Prostate gland (tissue), 2 donors: ENCODE results near the gene ARHGEF40. TPM values are rescaled to one million over a fixed set of nuclear protein-coding genes. Genes with fewer than 3 reads are reported as not detected.

Experiments used
- DNase-seq: peaks from one replicate; pipeline ENCODE4 v3.0.0-alpha.2; 2019; ENCODE audit warnings: low spot score
- H3K27ac ChIP-seq, 2 donors: fragments of 200-600 bp; sonication (generic); 2 replicates each; pipeline ENCODE4 v1.5.1; 2017 to 2019
- H3K27me3 ChIP-seq: fragments of 200-600 bp; sonication (generic); replicated peaks from 2 replicates; pipeline ENCODE4 v1.5.1; 2019; ENCODE audit not compliant: insufficient read depth
- H3K36me3 ChIP-seq, 2 donors: fragments of 200-600 bp; sonication (generic); 1 replicate in 1 of 2; 2 replicates in 1 of 2; pipeline versions ENCODE4 v1.5.1 to v1.8.1; 2017 to 2019
- H3K4me1 ChIP-seq: fragments of 200-600 bp; sonication (generic); replicated peaks from 2 replicates; pipeline ENCODE4 v1.5.1; 2019
- H3K4me3 ChIP-seq, 2 donors: fragments of 200-600 bp; sonication (generic); 2 replicates each; pipeline ENCODE4 v1.5.1; 2017 to 2019
- H3K9me3 ChIP-seq: fragments of 200-600 bp; sonication (generic); 2 replicates; pipeline ENCODE4 v1.5.1; 2017
- CTCF ChIP-seq, 4 experiments: fragments of 200-600 bp in 2 of 4; fragments of 450-650 bp in 2 of 4; sonication (generic) in 2 of 4; IDR thresholded peaks; 1 replicate in 3 of 4; 2 replicates in 1 of 4; pipeline ENCODE4 v1.5.1; 2016 to 2019; ENCODE audit warnings: antibody characterized with exemption in 4 of 4, mild to moderate bottlenecking in 2 of 4, moderate library complexity in 2 of 4
- POLR2A ChIP-seq: fragments of 450-650 bp; IDR thresholded peaks from one replicate; pipeline ENCODE4 v1.6.1; 2016; ENCODE audit warnings: antibody characterized with exemption, mild to moderate bottlenecking
- POLR2AphosphoS5 ChIP-seq: sonication (generic); formaldehyde crosslinking; IDR thresholded peaks from one replicate; pipeline ENCODE4 v1.6.1; 2017; ENCODE audit warnings: antibody characterized with exemption
- WGBS: methylation state at CpG from one replicate; pipeline ENCODE4 v1.1.5; 2018; 5-methylcytosine and 5-hydroxymethylcytosine counted together
- intact Hi-C: fragments of 100-400 bp; cut with DNase I; formaldehyde crosslinking; loops from one replicate; pipeline ENCODE4 v1.14.2; 2022
- total RNA-seq, 2 donors: library from RNA; depleted of rRNA; stranded (reverse); fragments of >200 nt; gene quantifications; one replicate each; pipeline ENCODE4 v1.1.0, GENCODE V29; 2016

The ARHGEF40 gene
- total RNA-seq, 2 donors from 2014 or later = 12.4 to 37.7 TPM

DNA sequence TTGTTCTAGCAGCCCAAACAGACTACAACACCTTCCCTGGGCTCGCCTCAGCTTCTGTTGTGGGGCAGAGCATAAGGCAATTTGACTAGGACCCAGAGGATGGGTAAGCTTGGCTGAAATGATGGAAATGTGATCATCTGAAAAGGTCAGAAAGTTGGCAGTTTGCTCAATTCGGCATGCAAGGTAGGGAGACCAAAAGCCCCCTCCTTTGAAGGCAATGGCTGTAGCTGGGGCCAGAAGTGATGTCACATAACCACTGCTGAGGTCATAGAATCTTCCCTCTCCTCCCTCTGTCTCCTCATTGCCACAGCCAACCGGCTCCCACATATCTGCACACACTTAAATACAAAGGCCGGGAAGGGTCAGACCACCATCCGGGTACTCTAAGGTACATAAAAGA is 40.2 kb upstream of the ARHGEF40 start, which contains the start of gene TPPP2:
TPPP2 (plus strand) TSS at position 301 of the 400 bp plus-strand sequence. CDS start 365 bp downstream, outside the sequence.
- Histone ChIP-seq H3K4me1 (no peaks in the 10 kb centered on the region), H3K36me3 (no peaks in the 10 kb centered on the region), H3K27me3 (no peaks in the 10 kb centered on the region), H3K27ac (no peak within 1 kb of the TSS), H3K4me3 (no peak within 1 kb of the TSS), H3K9me3 (no peaks in the 10 kb centered on the region)
- TF ChIP-seq POLR2A = no peak
- TF ChIP-seq CTCF (IDR thresholded peaks at IDR 0.05) = no peak
- TF ChIP-seq POLR2AphosphoS5 = no peak
- intact Hi-C loops = no loop called here
- no peak for DNase-seq
- WGBS = 89% methylated on average over 5 of the region's 5 CpGs

DNA sequence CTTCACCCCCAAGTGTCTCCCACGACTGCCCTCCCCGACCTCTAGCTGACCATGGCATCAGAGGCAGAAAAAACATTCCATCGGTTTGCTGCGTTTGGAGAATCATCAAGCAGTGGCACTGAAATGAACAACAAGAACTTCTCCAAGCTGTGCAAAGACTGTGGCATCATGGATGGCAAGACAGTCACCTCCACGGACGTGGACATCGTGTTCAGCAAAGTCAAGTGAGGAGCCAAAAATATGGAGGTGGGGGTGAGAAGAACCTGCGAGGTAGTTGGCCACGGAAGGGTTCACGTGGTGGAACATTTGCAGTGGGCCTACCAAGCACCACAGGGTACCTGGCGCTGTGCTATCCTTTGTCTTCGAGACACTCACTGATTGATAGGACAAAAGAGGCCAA is 39.6 kb upstream of the ARHGEF40 start:
- WGBS = 89% methylated on average over 12 of the region's 12 CpGs
- H3K27me3 ChIP-seq = no peaks in the 10 kb centered on the region
- H3K4me3 ChIP-seq = no peak overlapping the region
- H3K27ac ChIP-seq = no peak overlapping the region
- no peak for DNase-seq
- H3K36me3 ChIP-seq = no peaks in the 10 kb centered on the region
- intact Hi-C loops = no loop called here
- H3K9me3 ChIP-seq = no peaks in the 10 kb centered on the region
- no peaks in the 10 kb centered on the region for H3K4me1 ChIP-seq
- TF ChIP-seq POLR2A = no peak
- TF ChIP-seq CTCF (IDR thresholded peaks at IDR 0.05) = no peak
- TF ChIP-seq POLR2AphosphoS5 = no peak

DNA sequence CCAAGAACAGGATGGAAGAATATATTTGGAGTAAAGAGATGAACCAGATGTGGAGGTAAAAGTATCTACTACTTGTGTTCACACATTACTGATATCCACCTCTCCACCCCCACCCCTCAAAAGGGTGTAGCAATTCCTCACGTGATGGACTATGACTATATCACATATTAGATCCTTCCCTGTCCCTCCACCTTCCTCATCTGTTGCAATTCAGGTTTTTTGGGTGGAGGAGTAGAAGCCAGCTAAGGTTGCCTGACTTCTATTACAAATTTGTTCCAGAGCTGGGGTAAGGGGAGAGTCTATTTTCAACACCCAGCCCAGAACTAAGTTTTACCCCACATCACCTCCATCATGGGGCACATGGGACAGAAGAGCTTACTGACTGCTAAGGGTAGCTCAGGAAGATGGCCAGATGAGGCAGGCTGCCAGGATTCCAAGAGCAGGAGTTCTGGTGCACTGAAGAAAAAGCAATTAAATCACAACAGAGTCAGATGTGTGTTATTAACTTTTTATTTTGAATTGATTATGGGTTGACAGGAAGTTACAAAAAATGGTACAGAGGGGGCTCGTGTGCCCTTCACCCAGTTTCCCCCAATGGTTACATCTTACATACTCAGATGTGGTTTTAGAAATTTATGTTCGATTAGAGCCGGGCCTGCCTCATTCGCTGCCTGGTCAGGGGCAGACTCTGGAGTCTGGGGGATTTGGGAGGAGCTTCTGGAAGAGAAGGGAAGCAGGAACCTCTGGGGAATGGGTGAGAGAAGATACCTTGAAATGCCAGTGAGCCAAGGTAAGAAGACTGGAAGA is 37.6 kb upstream of the ARHGEF40 start:
- 87% methylated on average over 5 of the region's 5 CpGs for WGBS
- Histone ChIP-seq H3K4me1 (no peaks in the 10 kb centered on the region), H3K27me3 (no peaks in the 10 kb centered on the region), H3K4me3 (no peak overlapping the region), H3K36me3 (no peaks in the 10 kb centered on the region), H3K27ac (no peak overlapping the region), H3K9me3 (no peaks in the 10 kb centered on the region)
- TF ChIP-seq CTCF (IDR thresholded peaks at IDR 0.05) (no peak), POLR2AphosphoS5 (no peak), POLR2A (no peak)
- intact Hi-C loops = no loop called here
- DNase-seq = no peak

- Histone ChIP-seq H3K9me3 (no peaks in the 10 kb centered on the region), H3K4me3 (no peak overlapping the region), H3K27ac (no peak overlapping the region), H3K4me1 (no peaks in the 10 kb centered on the region), H3K36me3 (no peaks in the 10 kb centered on the region), H3K27me3 (no peaks in the 10 kb centered on the region)
- WGBS = 75% methylated on average over 4 of the region's 4 CpGs
- intact Hi-C loops = no loop called here
- no peak for DNase-seq
- TF ChIP-seq POLR2A = no peak
- no peak for TF ChIP-seq CTCF (IDR thresholded peaks at IDR 0.05)
- no peak for TF ChIP-seq POLR2AphosphoS5
Measured at GRCh38 chr14:21033133-21033698, 36.9 kb upstream of the ARHGEF40 start.

GRCh38 chr14:21034707-21035106 is 35.4 kb upstream of the ARHGEF40 start, which contains the start of gene RNASE13:
Gene RNASE13 (minus strand): TSS chr14:21034807. CDS start chr14:21034288, 519 bp downstream.
- intact Hi-C loops = no loop called here
- DNase-seq = no peak
- Histone ChIP-seq H3K27me3 (no peaks in the 10 kb centered on the region), H3K9me3 (no peaks in the 10 kb centered on the region), H3K36me3 (no peaks in the 10 kb centered on the region), H3K4me1 (peaks cover 11% of the 10 kb centered on the region), H3K27ac (no peak within 1 kb of the TSS), H3K4me3 (no peak within 1 kb of the TSS)
- WGBS = 62% methylated on average over 5 of the region's 5 CpGs
- TF ChIP-seq POLR2A = no peak
- no peak for TF ChIP-seq CTCF (IDR thresholded peaks at IDR 0.05)
- TF ChIP-seq POLR2AphosphoS5 = no peak
